GM12801 (cell line): ENCODE results near the gene RAMP1.

Source experiments
- CTCF ChIP-seq: IDR thresholded peaks from one replicate; pipeline ENCODE4 v1.5.1; 2011; ENCODE audit warnings: control low read depth; ENCODE audit not compliant: insufficient read length; ENCODE audit errors: extremely low read depth

The RAMP1 gene

GRCh38 chr2:237919593-237919992 is 60.2 kb downstream of the RAMP1 start:
- no peak for TF ChIP-seq CTCF

- no peak for TF ChIP-seq CTCF
Observed at GRCh38 chr2:237920673-237921072, 61.2 kb downstream of the RAMP1 start.

GRCh38 chr2:237921967-237922492 is 62.6 kb downstream of the RAMP1 start:
- no peak for TF ChIP-seq CTCF

- TF ChIP-seq CTCF, result no peak
Observed at GRCh38 chr2:237922641-237923361, 63.4 kb downstream of the RAMP1 start.

GRCh38 chr2:237923481-237924163 is 64.2 kb downstream of the RAMP1 start:
- no peak for TF ChIP-seq CTCF

GRCh38 chr2:237924164-237924534 is 64.7 kb downstream of the RAMP1 start:
- TF ChIP-seq CTCF, result no peak

GRCh38 chr2:237927135-237927534 is 67.7 kb downstream of the RAMP1 start:
- TF ChIP-seq CTCF, result no peak
